GM23248 (cell line): Measurements from ENCODE around the gene HIPK3.

Experiments used
- EZH2 ChIP-seq: fragments of 200-600 bp; sonication (generic); IDR thresholded peaks from 2 replicates; pipeline ENCODE4 v1.6.1; 2018; ENCODE audit warnings: antibody characterized with exemption, mild to moderate bottlenecking; ENCODE audit not compliant: insufficient read depth, poor library complexity, severe bottlenecking
- EZH2phosphoT487 ChIP-seq: fragments of 200-600 bp; sonication (generic); IDR thresholded peaks from 2 replicates; pipeline ENCODE4 v1.6.1; 2018; ENCODE audit warnings: antibody characterized with exemption, moderate library complexity, mild to moderate bottlenecking, low read depth; ENCODE audit not compliant: insufficient read depth

GRCh38 chr11:33272338-33273107 is 15.3 kb downstream of the HIPK3 start:
- TF ChIP-seq EZH2 (no peak), EZH2phosphoT487 (no peak)
